Measurements from ENCODE around the gene TMEM270.
"Not testable (repeated sequence)": the region's sequence is repeated elsewhere in the genome, so short reads cannot be mapped to it uniquely, and the experiment has no call there.

The TMEM270 gene

GRCh38 chr7:73880755-73881328 lies 19.9 kb downstream of the TMEM270 start:
- no peak for TF ChIP-seq CTCF (IDR thresholded peaks at IDR 0.05; ENCODE audit: low read depth, low read length)
- DNase-seq: no peak
- H3K4me3 ChIP-seq (ENCODE audit: low read depth, low read length): no peak overlapping the region
- H3K36me3 ChIP-seq: no peaks in the 10 kb centered on the region
- no peaks in the 10 kb centered on the region for H3K4me1 ChIP-seq
- no peaks in the 10 kb centered on the region for H3K9me3 ChIP-seq
- peaks cover 33% of the 10 kb centered on the region for H3K27me3 ChIP-seq

- Histone ChIP-seq H3K4me3 (ENCODE audit: low read depth, low read length) (no peak overlapping the region), H3K9me3 (no peaks in the 10 kb centered on the region), H3K27me3 (peaks cover 33% of the 10 kb centered on the region), H3K4me1 (no peaks in the 10 kb centered on the region), H3K36me3 (no peaks in the 10 kb centered on the region)
- DNase-seq: no peak
- no peak for TF ChIP-seq CTCF (IDR thresholded peaks at IDR 0.05; ENCODE audit: low read depth, low read length)
Measured at GRCh38 chr7:73881352-73882046, 20.5 kb downstream of the TMEM270 start.

GRCh38 chr7:73882047-73882402 lies 21.1 kb downstream of the TMEM270 start:
- no peak for DNase-seq
- H3K9me3 ChIP-seq: no peaks in the 10 kb centered on the region
- H3K36me3 ChIP-seq: no peaks in the 10 kb centered on the region
- no peak for TF ChIP-seq CTCF (IDR thresholded peaks at IDR 0.05; ENCODE audit: low read depth, low read length)
- no peaks in the 10 kb centered on the region for H3K4me1 ChIP-seq
- H3K4me3 ChIP-seq (ENCODE audit: low read depth, low read length): no peak overlapping the region
- H3K27me3 ChIP-seq: peaks cover 36% of the 10 kb centered on the region

GRCh38 chr7:73884867-73885422 lies 24.0 kb downstream of the TMEM270 start:
- not testable (repeated sequence) for H3K36me3 ChIP-seq; H3K9me3 ChIP-seq; H3K4me3 ChIP-seq (ENCODE audit: low read depth, low read length); DNase-seq; H3K4me1 ChIP-seq
- peaks cover 38% of the 10 kb centered on the region for H3K27me3 ChIP-seq

GRCh38 chr7:73885433-73885974 lies 24.5 kb downstream of the TMEM270 start:
- Histone ChIP-seq H3K36me3 (no peaks in the 10 kb centered on the region), H3K4me3 (ENCODE audit: low read depth, low read length) (no peak overlapping the region), H3K9me3 (no peaks in the 10 kb centered on the region), H3K4me1 (no peaks in the 10 kb centered on the region), H3K27me3 (peaks cover 33% of the 10 kb centered on the region)
- TF ChIP-seq CTCF (IDR thresholded peaks at IDR 0.05; ENCODE audit: low read depth, low read length): no peak
- DNase-seq: no peak

- Histone ChIP-seq H3K9me3 (no peaks in the 10 kb centered on the region), H3K4me1 (no peaks in the 10 kb centered on the region), H3K27me3 (peaks cover 26% of the 10 kb centered on the region), H3K36me3 (no peaks in the 10 kb centered on the region), H3K4me3 (ENCODE audit: low read depth, low read length) (no peak overlapping the region)
- no peak for DNase-seq
- TF ChIP-seq CTCF (IDR thresholded peaks at IDR 0.05; ENCODE audit: low read depth, low read length): no peak
Measured at GRCh38 chr7:73885975-73886798, 25.2 kb downstream of the TMEM270 start.
